B cell (primary cell): ENCODE results near the gene TIMM44.

Experiments
- CTCF ChIP-seq: fragments of 200-600 bp; IDR thresholded peaks from one replicate; pipeline ENCODE4 v1.8.0; 2022; ENCODE audit warnings: antibody characterized with exemption, mild to moderate bottlenecking
- EZH2 ChIP-seq: IDR thresholded peaks from 2 replicates; pipeline ENCODE4 v1.6.1; 2012; ENCODE audit warnings: borderline replicate concordance, low read depth, mild to moderate bottlenecking, moderate library complexity, low read length; ENCODE audit not compliant: insufficient read depth, poor library complexity, severe bottlenecking

- TF ChIP-seq CTCF, result no peak
- TF ChIP-seq EZH2, result no peak
Measured at GRCh38 chr19:7916955-7917266, 26.6 kb downstream of the TIMM44 start.
